Measurements from ENCODE around the gene PCBP3. TPM values are rescaled to one million over a fixed set of nuclear protein-coding genes. Genes with fewer than 3 reads are reported as not detected.

PCBP3 gene
- total RNA-seq, 2 experiments from 2014 or later: 5.3 to 6.6 TPM

DNA sequence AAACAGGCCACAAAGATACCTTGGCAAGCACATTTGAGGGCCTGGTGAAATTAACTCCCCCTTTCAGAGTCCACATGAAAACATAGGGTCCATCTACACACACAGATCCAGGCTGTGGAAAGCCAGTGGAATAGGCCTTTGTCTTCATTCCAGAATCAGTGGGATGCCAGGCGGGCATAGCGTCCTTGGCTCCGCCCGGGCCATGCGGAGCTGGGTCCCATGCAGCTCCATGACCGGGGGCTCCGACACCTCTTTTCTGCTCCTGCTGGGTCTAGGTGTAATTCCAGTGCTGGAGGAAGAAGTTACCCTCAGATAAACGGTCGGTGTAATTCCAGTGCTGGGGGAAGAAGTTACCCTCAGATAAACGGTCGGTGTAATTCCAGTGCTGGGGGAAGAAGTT lies 274.5 kb downstream of the PCBP3 start:
- POLR2A ChIA-PET: no interaction called here
- Mint-ChIP-seq H3K9me3 (no peaks in the 10 kb centered on the region), H3K4me1 (ENCODE audit: low read depth) (peaks cover 25% of the 10 kb centered on the region), H3K27ac (no peak overlapping the region), H3K36me3 (no peaks in the 10 kb centered on the region), H3K4me3 (no peak overlapping the region), H3K27me3 (no peaks in the 10 kb centered on the region)
- DNase-seq: no peak
- CTCF ChIA-PET: no interaction called here
- intact Hi-C loops (cut with micrococcal nuclease): no loop called here

DNA sequence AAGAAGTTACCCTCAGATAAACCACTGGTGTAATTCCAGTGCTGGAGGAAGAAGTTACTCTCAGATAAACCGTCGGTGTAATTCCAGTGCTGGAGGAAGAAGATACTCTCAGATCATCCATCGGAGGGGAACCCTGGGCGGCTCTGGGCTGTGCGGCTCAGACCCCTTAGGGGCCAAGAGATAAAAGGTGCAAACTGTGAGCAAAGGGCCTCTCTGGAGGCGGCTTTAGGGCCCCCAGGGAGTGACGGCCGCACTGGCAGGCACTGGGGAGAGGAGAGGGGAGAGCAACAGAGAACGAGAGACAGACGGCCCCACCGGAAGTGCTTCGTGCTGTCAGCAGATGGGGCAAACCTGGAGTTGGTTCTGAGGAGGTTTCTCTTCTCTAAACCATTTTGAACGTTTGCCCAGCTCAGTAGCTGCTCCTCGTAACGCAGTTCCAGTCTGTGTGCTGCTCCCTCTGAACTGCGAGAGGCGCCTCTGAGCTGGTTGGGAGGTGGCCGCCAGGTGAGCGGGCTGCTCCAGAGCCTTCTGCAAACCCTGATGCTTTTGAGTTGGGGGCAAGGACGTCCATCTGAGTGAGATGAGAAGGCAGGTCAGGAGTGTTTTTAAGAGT lies 275.4 kb downstream of the PCBP3 start:
- intact Hi-C loops (cut with micrococcal nuclease): no loop called here
- Mint-ChIP-seq H3K27me3 (no peaks in the 10 kb centered on the region), H3K4me1 (ENCODE audit: low read depth) (peaks cover 29% of the 10 kb centered on the region), H3K36me3 (no peaks in the 10 kb centered on the region), H3K27ac (no peak overlapping the region), H3K4me3 (no peak overlapping the region), H3K9me3 (no peaks in the 10 kb centered on the region)
- DNase-seq: no peak
- ChIA-PET POLR2A (no interaction called here), CTCF (no interaction called here)

DNA sequence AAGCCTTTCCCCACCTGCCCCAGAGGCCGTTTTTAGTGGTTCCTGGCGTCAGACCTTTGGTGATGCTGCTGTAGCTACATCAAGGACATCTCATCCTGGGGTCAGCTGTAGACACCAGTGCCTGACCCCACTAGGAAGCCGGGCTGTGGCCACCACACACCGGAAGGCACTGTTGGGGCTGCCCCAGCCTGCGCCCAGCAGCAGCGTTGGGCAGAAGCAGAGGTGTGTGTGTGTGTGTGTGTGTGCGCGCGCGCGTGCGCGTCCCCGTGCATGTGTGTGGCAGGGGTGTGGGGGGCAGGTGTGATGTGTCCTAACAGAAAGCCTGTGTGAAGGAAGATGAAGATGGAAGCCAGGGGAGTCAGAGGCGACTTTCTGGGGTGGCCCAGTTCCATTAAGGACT lies 276.1 kb downstream of the PCBP3 start:
- Mint-ChIP-seq H3K27ac (no peak overlapping the region), H3K4me3 (no peak overlapping the region), H3K36me3 (no peaks in the 10 kb centered on the region), H3K9me3 (no peaks in the 10 kb centered on the region), H3K4me1 (ENCODE audit: low read depth) (peaks cover 29% of the 10 kb centered on the region), H3K27me3 (no peaks in the 10 kb centered on the region)
- ChIA-PET POLR2A (no interaction called here), CTCF (no interaction called here)
- no peak for DNase-seq
- intact Hi-C loops (cut with micrococcal nuclease): no loop called here

DNA sequence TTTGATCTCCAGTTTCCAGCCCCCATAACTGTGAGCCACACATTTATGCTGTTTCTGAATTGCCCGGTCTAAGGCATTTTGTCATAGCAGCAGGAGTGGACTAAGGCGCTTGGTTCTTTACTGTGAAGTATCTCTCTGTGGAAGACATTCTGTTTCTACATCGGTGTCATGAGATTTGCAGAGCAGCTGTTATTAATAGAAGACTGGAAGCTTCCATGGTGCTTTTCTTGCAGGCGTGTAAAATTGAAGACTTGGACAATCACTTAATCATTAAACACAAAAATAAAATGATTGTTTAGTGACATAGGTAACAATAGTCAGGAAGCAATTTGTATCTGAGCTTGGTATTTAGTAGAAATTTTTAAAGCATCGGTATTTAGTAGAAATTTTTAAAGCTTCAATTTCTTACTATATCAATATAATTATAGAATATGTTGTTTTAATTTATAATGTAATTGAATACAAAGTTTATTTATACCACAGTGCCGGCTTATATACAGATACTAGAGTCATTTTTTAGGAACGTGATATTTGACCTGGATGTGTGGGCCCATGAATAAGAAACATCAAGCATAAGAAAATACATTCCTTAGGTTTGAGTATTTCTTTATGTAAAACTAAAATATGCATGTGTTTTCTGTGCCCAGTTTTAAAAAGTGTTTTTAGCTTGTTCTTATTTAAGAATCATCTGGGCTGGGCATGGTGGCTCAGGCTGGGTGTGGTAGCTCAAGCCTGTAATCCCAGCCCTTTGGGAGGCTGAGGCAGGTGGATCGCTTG lies 277.5 kb downstream of the PCBP3 start:
- H3K4me1 Mint-ChIP-seq (ENCODE audit: low read depth): peaks cover 24% of the 10 kb centered on the region
- CTCF ChIA-PET: interaction anchor here (1.0 to 1.3 kb wide), 2 partner anchors 32 to 40 kb away, joined by 3 to 5 read pairs; no protein-coding TSS in a partner anchor
- DNase-seq: no peak
- H3K36me3 Mint-ChIP-seq: no peaks in the 10 kb centered on the region
- POLR2A ChIA-PET: no interaction called here
- no peak overlapping the region for H3K27ac Mint-ChIP-seq
- intact Hi-C loops (cut with micrococcal nuclease): no loop called here
- H3K9me3 Mint-ChIP-seq: no peaks in the 10 kb centered on the region
- no peaks in the 10 kb centered on the region for H3K27me3 Mint-ChIP-seq
- H3K4me3 Mint-ChIP-seq: no peak overlapping the region

DNA sequence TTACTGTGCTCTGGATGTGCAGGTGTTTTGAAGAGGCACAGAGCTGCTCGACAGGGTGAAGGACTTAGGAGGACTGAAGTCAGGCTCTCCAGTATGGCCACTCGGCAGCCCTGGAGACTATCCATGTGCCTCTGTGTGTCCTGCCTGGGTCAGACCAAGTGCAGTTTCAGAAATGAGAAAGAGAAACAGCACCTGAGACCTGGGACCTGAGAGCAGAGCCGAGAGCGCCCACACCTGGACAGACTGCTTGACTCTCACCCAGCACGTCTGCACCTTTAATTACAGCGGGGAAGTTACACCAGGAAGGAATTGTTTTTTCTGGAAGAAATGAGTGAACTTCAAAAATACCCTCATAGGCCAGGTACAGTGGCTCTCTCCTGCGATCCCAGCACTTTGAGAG lies 278.4 kb downstream of the PCBP3 start:
- H3K27ac Mint-ChIP-seq: no peak overlapping the region
- H3K4me3 Mint-ChIP-seq: no peak overlapping the region
- peaks cover 15% of the 10 kb centered on the region for H3K4me1 Mint-ChIP-seq (ENCODE audit: low read depth)
- no peaks in the 10 kb centered on the region for H3K9me3 Mint-ChIP-seq
- intact Hi-C loops (cut with micrococcal nuclease): loop anchor here (2.0 kb wide), 1 partner anchor 41 kb away; no protein-coding TSS in a partner anchor
- ChIA-PET POLR2A (no interaction called here), CTCF (interaction anchor here (0.9 to 1.9 kb wide), 6 partner anchors 9 to 101 kb away, joined by 3 to 10 read pairs (median 4); no protein-coding TSS in a partner anchor)
- H3K36me3 Mint-ChIP-seq: no peaks in the 10 kb centered on the region
- no peak for DNase-seq
- no peaks in the 10 kb centered on the region for H3K27me3 Mint-ChIP-seq

DNA sequence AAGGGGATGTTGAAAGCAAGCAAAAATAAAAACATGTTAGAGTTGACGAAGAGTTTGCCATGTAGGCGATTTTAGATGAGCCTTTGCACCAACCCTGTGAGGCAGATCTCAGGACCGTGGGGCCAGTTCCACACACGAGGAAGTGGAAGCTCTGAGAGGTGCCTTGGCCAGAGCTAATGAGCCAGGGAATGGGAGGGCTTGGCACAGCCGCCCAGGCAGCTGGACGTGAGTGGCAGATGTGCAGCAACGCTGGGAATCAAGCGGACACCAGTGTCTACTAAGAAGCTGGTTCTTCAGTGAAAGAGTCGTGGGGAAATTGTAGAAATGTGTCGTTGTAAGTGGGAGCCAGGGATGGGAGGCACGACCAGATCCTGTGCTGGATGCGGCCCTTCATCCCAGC lies 279.1 kb downstream of the PCBP3 start:
- no peak overlapping the region for H3K27ac Mint-ChIP-seq
- no peak for DNase-seq
- H3K9me3 Mint-ChIP-seq: no peaks in the 10 kb centered on the region
- H3K36me3 Mint-ChIP-seq: no peaks in the 10 kb centered on the region
- H3K4me1 Mint-ChIP-seq (ENCODE audit: low read depth): peaks cover 14% of the 10 kb centered on the region
- ChIA-PET POLR2A (no interaction called here), CTCF (interaction anchor here (0.8 to 1.9 kb wide), 15 partner anchors 9 to 445 kb away, joined by 3 to 10 read pairs (median 4); no protein-coding TSS in a partner anchor)
- intact Hi-C loops (cut with micrococcal nuclease): loop anchor here (2.0 kb wide), 1 partner anchor 42 kb away; no protein-coding TSS in a partner anchor
- no peaks in the 10 kb centered on the region for H3K27me3 Mint-ChIP-seq
- H3K4me3 Mint-ChIP-seq: no peak overlapping the region

DNA sequence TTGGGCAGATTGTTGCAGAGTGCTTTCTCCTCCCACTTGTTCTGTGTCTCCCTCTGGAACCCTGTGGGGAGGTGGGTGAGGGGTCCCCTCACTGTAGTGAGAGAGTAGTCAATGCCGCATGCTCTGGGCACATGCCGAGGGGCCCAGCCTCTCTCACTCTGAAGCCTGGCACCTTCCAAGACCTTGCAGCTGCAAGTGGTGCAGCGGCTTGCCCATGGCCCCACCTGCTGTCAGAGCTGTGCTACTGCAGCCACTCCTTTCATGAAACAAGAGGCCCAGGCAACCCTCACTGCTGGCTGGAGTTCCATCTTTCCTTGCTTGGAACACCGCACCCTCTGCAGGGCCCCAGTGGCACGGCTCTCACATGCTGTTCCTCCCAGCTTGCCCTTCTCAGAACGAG lies 279.6 kb downstream of the PCBP3 start:
- H3K4me1 Mint-ChIP-seq (ENCODE audit: low read depth): peaks cover 14% of the 10 kb centered on the region
- ChIA-PET CTCF (interaction anchor here (0.8 to 1.9 kb wide), 13 partner anchors 11 to 445 kb away, joined by 3 to 10 read pairs (median 4); no protein-coding TSS in a partner anchor), POLR2A (no interaction called here)
- intact Hi-C loops (cut with micrococcal nuclease): loop anchor here (2.0 kb wide), 1 partner anchor 42 kb away; no protein-coding TSS in a partner anchor
- no peaks in the 10 kb centered on the region for H3K27me3 Mint-ChIP-seq
- H3K36me3 Mint-ChIP-seq: no peaks in the 10 kb centered on the region
- H3K9me3 Mint-ChIP-seq: no peaks in the 10 kb centered on the region
- no peak overlapping the region for H3K4me3 Mint-ChIP-seq
- H3K27ac Mint-ChIP-seq: no peak overlapping the region
- DNase-seq: peak; percentile 75

DNA sequence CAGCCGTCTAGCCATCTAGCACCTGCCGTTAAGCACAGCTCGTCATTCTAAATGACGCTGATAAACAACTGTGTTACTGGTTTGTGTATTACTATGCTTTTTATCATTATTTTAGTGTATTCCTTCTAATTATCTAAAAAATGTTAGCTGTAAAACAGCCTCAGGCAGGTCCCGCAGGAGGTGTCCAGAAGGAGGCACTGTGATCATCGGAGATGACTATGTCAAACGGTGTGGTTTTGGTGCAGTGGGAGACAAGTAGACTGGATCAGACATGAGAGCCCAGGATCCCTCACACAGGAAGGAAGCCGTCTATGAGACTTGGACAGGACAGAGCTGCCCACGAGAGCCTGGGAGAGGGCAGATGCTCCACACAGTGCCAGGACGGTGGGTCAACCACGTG lies 282.8 kb downstream of the PCBP3 start:
- H3K4me1 Mint-ChIP-seq (ENCODE audit: low read depth): peaks cover 16% of the 10 kb centered on the region
- no peaks in the 10 kb centered on the region for H3K36me3 Mint-ChIP-seq
- no peak overlapping the region for H3K4me3 Mint-ChIP-seq
- H3K9me3 Mint-ChIP-seq: no peaks in the 10 kb centered on the region
- ChIA-PET CTCF (interaction anchor here (1.0 to 1.1 kb wide), 2 partner anchors 37 to 46 kb away, joined by 3 to 4 read pairs; no protein-coding TSS in a partner anchor), POLR2A (no interaction called here)
- peaks cover 3% of the 10 kb centered on the region for H3K27me3 Mint-ChIP-seq
- intact Hi-C loops (cut with micrococcal nuclease): no loop called here
- no peak for DNase-seq
- no peak overlapping the region for H3K27ac Mint-ChIP-seq

DNA sequence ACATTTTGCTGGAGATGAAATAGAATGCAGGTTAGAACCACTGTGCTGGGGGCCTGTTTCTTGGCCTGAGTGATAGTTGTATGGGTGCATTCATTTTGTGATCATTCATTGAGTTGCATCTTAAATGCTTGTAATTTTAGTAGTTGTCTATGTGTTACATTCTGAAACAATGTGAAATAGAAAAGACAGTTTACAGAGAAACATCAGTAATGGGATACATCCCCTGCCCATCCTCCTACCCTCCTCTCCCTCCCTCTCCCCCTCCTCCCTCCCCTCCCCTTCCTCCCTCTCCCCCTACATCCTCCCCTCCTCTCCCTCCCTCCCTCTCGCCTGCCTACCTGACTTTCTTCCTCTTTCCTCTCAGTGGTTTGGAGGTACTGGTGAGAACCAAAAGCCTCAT lies 283.5 kb downstream of the PCBP3 start:
- Mint-ChIP-seq H3K4me1 (ENCODE audit: low read depth) (peaks cover 22% of the 10 kb centered on the region), H3K27ac (no peak overlapping the region)
- intact Hi-C loops (cut with micrococcal nuclease): no loop called here

DNA sequence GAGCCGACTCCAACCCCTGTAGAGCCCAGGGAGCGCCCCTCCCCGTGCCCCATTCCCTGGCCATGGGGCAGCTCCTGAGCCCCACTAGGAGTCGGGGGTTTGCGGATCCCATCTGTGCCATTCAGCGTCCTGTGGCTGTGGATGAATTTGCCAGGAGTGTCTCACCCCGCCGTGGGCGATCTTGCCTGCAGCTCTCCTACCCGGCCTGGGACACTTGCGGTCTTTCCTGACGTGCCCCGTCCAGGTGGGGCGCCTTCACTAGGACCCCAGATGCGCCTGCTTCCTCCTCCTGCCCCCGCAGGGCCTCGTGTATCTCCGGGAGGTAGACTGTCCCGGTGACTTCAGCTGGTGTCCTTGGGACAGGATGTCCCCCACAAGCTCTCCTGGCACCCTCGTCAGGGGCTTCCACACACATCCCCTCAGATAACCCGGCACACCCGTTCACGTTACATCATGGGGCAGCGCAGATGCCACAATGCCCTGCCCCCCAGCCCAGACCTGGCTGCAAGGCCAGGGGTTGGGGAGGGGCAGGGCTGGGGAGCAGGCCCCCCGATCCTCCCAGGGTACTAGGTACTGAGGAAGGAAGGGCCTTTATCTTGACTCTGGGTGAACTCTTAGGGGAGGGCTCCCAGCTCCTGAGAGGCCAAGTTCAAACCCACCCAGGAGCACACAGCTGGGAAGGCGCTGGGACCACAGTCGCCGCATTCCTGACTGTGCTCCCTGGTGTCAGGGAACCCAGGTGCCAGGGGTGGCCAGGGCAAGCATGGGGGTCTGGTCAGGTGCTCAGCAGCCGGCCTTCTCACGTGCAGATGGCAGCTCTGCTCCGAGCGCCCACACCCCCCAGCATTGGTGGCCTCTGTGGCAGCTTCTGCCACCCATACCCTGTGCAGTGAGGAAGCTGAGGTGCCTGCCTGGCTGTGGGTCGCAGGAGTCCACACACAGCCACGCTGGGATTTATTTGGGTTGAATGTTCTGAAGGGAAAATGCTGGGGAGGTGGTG lies 284.6 kb downstream of the PCBP3 start:
- Mint-ChIP-seq H3K9me3 (peaks cover 5% of the 10 kb centered on the region), H3K4me1 (ENCODE audit: low read depth) (peaks cover 25% of the 10 kb centered on the region), H3K36me3 (peaks cover 3% of the 10 kb centered on the region), H3K4me3 (no peak overlapping the region), H3K27ac (no peak overlapping the region), H3K27me3 (peaks cover 19% of the 10 kb centered on the region)
- ChIA-PET CTCF (interaction anchor here (1.2 kb wide), 1 partner anchor 791 kb away, joined by 3 read pairs; no protein-coding TSS in a partner anchor), POLR2A (no interaction called here)
- intact Hi-C loops (cut with micrococcal nuclease): no loop called here
- no peak for DNase-seq

More for the DNA sequence above, 283.5 kb downstream of the PCBP3 start:
- POLR2A ChIA-PET: no interaction called here
- H3K27me3 Mint-ChIP-seq: peaks cover 10% of the 10 kb centered on the region
- DNase-seq: no peak
- no peaks in the 10 kb centered on the region for H3K9me3 Mint-ChIP-seq
- CTCF ChIA-PET: no interaction called here
- H3K4me3 Mint-ChIP-seq: no peak overlapping the region
- H3K36me3 Mint-ChIP-seq: no peaks in the 10 kb centered on the region

DNA sequence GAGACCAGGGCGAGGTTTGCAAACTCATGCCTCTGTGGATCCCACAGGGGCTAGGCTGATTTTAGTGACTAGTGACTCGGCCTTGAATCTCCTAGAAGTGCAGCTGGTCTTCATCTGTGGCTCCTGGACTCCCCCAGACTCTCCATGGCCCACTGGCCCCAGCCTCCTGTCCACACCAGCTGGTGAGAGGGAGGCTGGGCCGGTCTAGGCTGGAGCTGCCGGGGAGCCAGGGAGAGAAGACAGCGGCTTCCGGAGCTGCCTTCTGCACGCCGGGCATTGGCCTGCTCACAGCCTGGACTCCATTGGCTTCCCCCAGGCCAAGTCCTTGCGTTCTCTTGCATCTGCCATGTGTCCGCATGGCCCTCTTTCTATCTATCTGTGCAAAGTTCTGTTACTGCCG lies 285.9 kb downstream of the PCBP3 start:
- no peak for DNase-seq
- Mint-ChIP-seq H3K27me3 (peaks cover 19% of the 10 kb centered on the region), H3K4me3 (no peak overlapping the region), H3K9me3 (peaks cover 5% of the 10 kb centered on the region), H3K36me3 (peaks cover 5% of the 10 kb centered on the region), H3K27ac (no peak overlapping the region), H3K4me1 (ENCODE audit: low read depth) (peaks cover 27% of the 10 kb centered on the region)
- ChIA-PET CTCF (no interaction called here), POLR2A (no interaction called here)
- intact Hi-C loops (cut with micrococcal nuclease): no loop called here
